ENCODE results near the gene ADNP.

GRCh38 chr20:50931306-50932015 is at the start of gene ADNP:
- TF ChIP-seq CTCF (IDR thresholded peaks at IDR 0.05) (peak; percentile 54), USF2 (IDR thresholded peaks at IDR 0.05) (peak; percentile 72)
